GM21528 (cell line): ENCODE data around the gene NOXA1.
"Not testable (repeated sequence)": the region's sequence is repeated elsewhere in the genome, so short reads cannot be mapped to it uniquely, and the experiment has no call there.

Experiments
- ATAC-seq: cut with Tn5 transposase; IDR thresholded peaks from one replicate; pipeline ENCODE4 v1.9.1; 2021; ENCODE audit warnings: mild to moderate bottlenecking, moderate library complexity; ENCODE audit not compliant: unreplicated experiment, low FRiP score

NOXA1 gene

GRCh38 chr9:137436761-137437600 is 13.8 kb downstream of the NOXA1 start:
- ATAC-seq: no peak

- no peak for ATAC-seq
These were observed 14.7 kb downstream of the NOXA1 start for GRCh38 chr9:137437691-137438590.

DNA sequence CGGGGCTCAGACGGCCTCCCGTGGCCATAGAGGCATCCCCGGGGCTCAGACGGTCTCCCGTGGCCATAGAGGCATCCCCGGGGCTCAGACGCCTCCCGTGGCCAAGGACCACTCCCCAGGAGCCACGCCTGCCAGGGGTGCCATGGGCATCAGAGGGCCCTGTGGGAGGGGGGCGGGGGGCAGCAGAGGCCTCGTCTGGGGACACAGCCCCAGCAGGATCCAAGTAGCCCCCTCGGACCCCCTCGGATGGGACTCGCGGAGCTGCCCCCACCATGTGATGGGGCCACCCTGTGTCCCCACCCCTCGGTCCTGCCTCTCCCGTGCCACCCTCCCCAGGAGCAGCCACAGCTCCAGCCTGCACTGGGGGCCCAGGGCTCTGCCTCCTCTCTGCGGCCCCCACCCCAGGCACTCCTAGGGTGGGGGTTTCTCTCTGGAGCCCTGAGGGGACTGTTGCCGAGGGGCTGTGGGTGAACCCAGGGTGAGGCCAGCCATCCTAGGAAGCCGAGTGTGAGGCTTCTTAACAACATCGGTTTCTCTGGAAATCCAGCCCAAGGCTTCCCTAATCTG is 15.5 kb downstream of the NOXA1 start:
- no peak for ATAC-seq

DNA sequence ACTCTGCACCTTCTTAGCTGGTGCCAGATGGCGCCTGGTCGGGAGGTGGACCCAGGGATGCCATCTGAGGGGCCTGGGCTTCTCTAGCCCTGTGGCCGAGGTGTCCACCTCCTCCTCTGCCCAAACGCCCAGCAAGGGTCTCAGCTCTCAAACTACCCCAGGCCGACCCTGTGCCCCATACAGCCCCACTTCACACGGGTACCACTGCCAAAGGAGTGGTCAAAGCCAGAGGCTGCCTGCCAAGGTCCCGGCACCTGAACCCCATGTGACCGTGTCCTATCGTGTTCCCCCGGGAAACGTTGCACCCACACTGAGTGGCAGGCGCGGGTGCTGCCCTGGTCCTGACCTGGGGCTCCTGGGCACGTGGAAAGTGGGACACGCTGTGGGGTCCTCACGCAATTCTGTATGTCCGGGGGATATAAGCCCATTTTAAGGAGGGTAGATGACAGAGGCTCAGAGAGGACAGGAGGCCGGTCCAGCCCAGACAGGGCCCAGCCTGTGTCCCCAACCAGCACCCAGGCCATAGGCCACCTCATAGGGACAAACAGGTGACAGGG is 16.0 kb downstream of the NOXA1 start:
- ATAC-seq: no peak

GRCh38 chr9:137441289-137441934 is 18.2 kb downstream of the NOXA1 start, which contains the start of gene ENTPD8:
Gene ENTPD8 (minus strand): TSS chr9:137441357. CDS start chr9:137438285, 3,072 bp downstream.
- no peak for ATAC-seq

- ATAC-seq: no peak
These were observed 18.7 kb downstream of the NOXA1 start for GRCh38 chr9:137441935-137442321.

- no peak for ATAC-seq
These were observed 21.1 kb downstream of the NOXA1 start for GRCh38 chr9:137444106-137444790.

GRCh38 chr9:137445275-137445807 is 22.1 kb downstream of the NOXA1 start:
- no peak for ATAC-seq

GRCh38 chr9:137445930-137446431 is 22.8 kb downstream of the NOXA1 start:
- no peak for ATAC-seq

- no peak for ATAC-seq
These were observed 23.8 kb downstream of the NOXA1 start for GRCh38 chr9:137446851-137447471.

- ATAC-seq: no peak
These were observed 24.8 kb downstream of the NOXA1 start for GRCh38 chr9:137447722-137448601.

GRCh38 chr9:137448602-137448962 is 25.4 kb downstream of the NOXA1 start:
- no peak for ATAC-seq

DNA sequence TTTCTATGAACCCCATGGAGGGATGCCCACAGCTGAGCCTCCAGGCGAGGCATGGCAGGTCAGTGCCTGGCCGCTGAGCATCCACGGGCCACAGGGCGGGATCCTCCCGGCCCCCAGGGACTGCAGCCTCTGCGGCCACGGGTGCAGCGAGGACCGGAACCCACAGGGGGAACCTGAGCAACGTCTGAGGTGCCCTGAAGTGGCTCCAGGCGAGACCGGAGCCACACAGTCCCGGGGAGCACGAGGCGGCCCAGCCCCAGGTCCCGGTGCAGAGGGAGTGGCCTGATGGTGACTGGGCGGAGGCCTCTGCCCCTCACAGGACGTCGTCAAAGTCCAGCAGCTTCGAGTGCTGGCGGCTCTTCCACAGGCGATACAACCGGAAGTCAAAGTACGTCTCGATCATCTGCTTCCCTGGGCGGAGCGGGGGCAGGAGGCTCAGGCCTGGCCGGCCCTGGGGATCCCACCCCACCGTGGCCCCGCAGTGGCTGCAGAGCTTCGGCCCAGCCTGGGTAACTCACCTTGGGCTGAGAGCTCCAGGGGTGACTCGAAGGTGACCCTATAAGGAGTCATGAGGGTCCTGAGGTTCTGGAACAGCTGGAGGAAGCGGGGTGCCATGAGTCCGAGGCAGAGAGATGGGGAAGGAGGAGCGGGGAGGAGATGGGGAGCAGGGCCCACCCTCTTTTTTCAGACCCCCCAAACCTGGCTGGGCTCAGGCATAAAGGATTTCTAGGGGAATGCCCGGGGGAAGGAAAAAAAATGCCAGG is 26.1 kb downstream of the NOXA1 start:
- no peak for ATAC-seq

DNA sequence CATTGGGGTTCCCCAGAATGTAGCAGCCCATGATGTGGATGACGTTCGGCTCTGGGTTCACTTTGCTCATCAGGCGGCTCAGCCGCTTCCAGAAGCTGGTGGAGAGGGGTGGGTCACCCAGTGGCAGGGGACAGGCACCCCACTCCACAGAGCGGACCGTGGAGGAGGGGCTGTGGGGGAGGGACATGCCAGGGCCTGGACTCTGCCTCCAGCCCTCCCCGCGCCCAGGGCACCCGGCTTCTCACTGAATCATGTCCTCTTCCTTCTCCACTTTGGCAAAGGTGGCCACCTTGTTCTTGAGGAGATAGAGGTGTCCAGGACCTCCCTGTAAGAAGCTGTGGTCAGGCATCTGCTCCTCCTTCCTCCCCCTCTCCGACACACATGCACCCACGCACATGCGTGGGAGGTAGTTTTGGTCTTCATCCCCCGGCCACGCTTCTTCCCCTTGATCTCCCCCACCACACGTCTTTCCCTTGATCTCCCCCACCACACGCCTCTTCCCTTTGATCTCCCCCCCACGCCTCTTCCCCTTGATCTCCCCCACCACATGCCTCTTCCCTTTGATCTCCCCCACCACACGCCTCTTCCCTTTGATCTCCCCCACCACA is 26.8 kb downstream of the NOXA1 start:
- no peak for ATAC-seq

DNA sequence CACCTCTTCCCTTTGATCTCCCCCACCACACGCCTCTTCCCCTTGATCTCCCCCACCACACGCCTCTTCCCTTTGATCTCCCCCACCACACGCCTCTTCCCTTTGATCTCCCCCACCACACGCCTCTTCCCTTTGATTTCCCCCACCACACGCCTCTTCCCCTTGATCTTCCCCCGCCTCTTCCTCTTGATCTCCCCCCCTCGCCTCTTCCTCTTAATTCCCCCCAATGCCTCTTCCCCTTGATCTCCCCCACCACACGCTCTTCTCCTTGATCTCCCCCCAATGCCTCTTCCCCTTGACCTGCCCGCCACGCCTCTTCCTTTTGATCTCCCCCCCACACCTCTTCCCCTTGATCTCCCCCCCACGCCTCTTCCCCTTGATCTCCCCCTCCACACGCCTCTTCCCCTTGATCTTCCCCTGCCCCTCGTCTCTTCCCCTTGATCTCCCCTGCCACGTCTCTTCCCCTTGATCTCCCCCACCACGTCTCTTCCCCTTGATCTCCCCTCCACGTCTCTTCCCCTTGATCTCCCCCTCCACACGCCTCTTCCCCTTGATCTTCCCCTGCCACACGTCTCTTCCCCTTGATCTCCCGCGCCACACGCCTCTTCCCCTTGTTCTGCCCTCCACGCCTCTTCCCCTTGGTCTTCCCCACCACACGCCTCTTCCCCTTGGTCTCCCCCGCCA is 27.5 kb downstream of the NOXA1 start:
- ATAC-seq: not testable (repeated sequence)
